ENCODE data around the gene CRYBA2. TPM values are rescaled to one million over a fixed set of nuclear protein-coding genes. Genes with fewer than 3 reads are reported as not detected.

The CRYBA2 gene, protein sequence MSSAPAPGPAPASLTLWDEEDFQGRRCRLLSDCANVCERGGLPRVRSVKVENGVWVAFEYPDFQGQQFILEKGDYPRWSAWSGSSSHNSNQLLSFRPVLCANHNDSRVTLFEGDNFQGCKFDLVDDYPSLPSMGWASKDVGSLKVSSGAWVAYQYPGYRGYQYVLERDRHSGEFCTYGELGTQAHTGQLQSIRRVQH
- total RNA-seq (2014; rRNA removed; shearing (Covaris generic); ENCODE audit: low replicate concordance), result not detected in 2 replicates

DNA sequence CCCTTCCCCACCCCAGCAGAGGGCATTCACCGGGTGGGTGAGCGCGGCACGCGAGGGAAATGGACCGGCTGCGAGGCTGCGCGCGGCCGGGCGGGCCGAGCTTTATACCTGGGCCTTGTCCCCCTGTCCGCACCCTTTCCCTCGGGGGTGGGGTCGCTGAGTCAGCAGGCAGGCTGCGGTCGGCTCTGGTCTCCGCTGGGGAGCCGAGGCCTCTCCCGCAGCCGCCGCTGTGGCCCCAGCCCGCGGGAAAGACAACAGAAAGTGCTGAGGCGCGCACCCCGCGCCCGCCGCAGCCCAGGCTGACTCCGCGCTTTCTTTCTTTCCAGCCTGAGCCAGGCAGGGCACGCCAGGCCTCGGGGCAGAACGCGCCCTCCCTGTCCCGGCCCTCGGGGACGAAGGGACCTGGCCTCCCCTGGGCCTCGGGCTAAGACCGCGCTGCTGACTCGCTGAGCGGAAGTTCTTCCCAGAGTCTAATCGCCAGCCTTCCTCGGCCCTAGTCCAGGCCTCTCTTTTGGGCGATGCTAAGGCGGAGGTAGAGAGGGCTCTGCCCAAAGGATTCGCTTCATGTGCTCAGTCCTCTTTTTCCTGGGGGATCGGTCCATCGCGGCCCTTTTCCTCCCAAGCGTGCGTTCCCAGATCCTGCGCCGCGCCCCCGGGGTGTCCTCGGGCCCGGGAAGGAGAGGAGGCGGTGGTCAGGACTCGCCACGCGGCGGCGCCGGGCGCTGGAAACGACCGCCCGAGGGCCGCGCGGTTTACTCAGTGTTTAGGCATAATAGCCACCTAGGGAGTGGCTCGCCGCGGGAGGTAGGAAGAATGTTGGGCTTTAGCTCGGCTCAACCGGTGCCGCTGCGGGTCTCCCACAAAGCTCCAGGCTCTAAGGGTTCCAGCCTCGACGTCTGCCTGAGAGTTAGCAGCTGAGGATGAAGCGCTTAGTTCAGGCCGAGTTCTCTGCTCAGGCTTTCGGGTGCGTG lies at the start of gene CRYBA2:
TSS of gene CRYBA2 (minus strand) at position 78 of the 971 bp plus-strand sequence. CDS start 246 bp downstream, outside the sequence.
- no peaks in the 10 kb centered on the region for H3K27me3 ChIP-seq (ENCODE audit: low read length)
- H3K4me1 ChIP-seq (ENCODE audit: low read length), result no peaks in the 10 kb centered on the region
- no peaks in the 10 kb centered on the region for H3K9me3 ChIP-seq (ENCODE audit: low read length)
- no peak for DNase-seq
- no peaks in the 10 kb centered on the region for H3K79me2 ChIP-seq (ENCODE audit: low read length)
- no peaks in the 10 kb centered on the region for H4K20me1 ChIP-seq (ENCODE audit: insufficient read depth, low read depth, low read length)
- H3K27ac ChIP-seq (ENCODE audit: low read length), result no peak within 1 kb of the TSS
- H3K9me2 ChIP-seq (replicated peaks; ENCODE audit: insufficient read depth, low read length), result no peaks in the 10 kb centered on the region
- H2AFZ ChIP-seq (ENCODE audit: low read length), result no peak within 1 kb of the TSS
- H3K36me3 ChIP-seq (ENCODE audit: insufficient read depth, low read length), result no peaks in the 10 kb centered on the region
- no peak within 1 kb of the TSS for H3K9ac ChIP-seq (ENCODE audit: low read length)
- no peak within 1 kb of the TSS for H3K4me3 ChIP-seq (ENCODE audit: low read length)
- H3K4me2 ChIP-seq (ENCODE audit: low read depth, low read length, poor library complexity, severe bottlenecking), result no peak within 1 kb of the TSS

DNA sequence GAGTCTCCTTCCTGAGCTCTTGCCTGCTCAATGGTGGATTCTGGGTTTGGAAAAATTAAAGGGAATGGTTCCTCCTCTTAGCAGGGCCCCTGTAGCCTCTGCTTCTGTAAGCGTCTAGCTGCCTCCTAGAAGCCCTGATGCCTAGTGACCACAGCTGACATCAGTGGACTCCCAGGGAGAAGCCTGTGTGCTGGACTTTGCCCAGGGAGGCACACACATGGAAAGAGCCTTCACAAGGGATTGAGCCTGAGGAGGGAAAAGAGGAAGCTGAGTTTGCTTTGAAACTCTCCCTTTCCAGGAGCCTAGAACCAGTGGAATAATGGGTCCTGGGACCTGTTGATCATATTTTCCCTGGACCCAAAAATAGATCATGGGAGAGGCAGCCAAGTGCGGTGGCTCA lies 49.5 kb upstream of the CRYBA2 start:
- Histone ChIP-seq H3K4me3 (ENCODE audit: low read length) (no peak overlapping the region), H3K27ac (ENCODE audit: low read length) (no peak overlapping the region), H3K4me2 (ENCODE audit: low read depth, low read length, poor library complexity, severe bottlenecking) (no peak overlapping the region), H2AFZ (ENCODE audit: low read length) (no peak overlapping the region), H3K36me3 (ENCODE audit: insufficient read depth, low read length) (no peaks in the 10 kb centered on the region), H4K20me1 (ENCODE audit: insufficient read depth, low read depth, low read length) (no peaks in the 10 kb centered on the region), H3K79me2 (ENCODE audit: low read length) (no peaks in the 10 kb centered on the region), H3K9ac (ENCODE audit: low read length) (no peak overlapping the region), H3K27me3 (ENCODE audit: low read length) (no peaks in the 10 kb centered on the region), H3K4me1 (ENCODE audit: low read length) (no peaks in the 10 kb centered on the region), H3K9me2 (replicated peaks; ENCODE audit: insufficient read depth, low read length) (no peaks in the 10 kb centered on the region), H3K9me3 (ENCODE audit: low read length) (no peaks in the 10 kb centered on the region)
- no peak for DNase-seq

DNA sequence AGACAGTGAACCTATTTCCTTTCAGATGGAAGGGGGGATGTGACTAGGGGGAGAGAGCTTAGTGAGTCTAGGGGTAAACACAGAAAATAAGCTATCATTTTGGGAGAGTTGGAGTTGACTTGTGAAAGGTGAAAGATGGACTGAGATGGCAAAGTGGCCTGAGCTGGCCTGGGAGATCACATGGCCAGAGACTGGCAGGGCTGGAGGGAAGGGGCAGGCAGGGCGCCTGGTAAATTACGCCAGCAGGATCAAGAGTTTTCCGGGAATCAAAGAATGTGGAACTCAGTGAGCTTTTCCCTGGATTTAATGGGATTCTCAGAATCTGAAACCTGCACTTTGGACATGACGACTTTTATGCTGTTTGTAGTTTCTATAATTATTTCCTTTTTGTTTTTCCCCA lies 48.9 kb upstream of the CRYBA2 start:
- H3K9me2 ChIP-seq (replicated peaks; ENCODE audit: insufficient read depth, low read length), result no peaks in the 10 kb centered on the region
- no peaks in the 10 kb centered on the region for H3K4me1 ChIP-seq (ENCODE audit: low read length)
- H2AFZ ChIP-seq (ENCODE audit: low read length), result no peak overlapping the region
- H3K9me3 ChIP-seq (ENCODE audit: low read length), result no peaks in the 10 kb centered on the region
- no peaks in the 10 kb centered on the region for H4K20me1 ChIP-seq (ENCODE audit: insufficient read depth, low read depth, low read length)
- H3K4me2 ChIP-seq (ENCODE audit: low read depth, low read length, poor library complexity, severe bottlenecking), result no peak overlapping the region
- no peak overlapping the region for H3K27ac ChIP-seq (ENCODE audit: low read length)
- no peak for DNase-seq
- H3K9ac ChIP-seq (ENCODE audit: low read length), result no peak overlapping the region
- H3K4me3 ChIP-seq (ENCODE audit: low read length), result no peak overlapping the region
- no peaks in the 10 kb centered on the region for H3K36me3 ChIP-seq (ENCODE audit: insufficient read depth, low read length)
- no peaks in the 10 kb centered on the region for H3K27me3 ChIP-seq (ENCODE audit: low read length)
- H3K79me2 ChIP-seq (ENCODE audit: low read length), result no peaks in the 10 kb centered on the region

DNA sequence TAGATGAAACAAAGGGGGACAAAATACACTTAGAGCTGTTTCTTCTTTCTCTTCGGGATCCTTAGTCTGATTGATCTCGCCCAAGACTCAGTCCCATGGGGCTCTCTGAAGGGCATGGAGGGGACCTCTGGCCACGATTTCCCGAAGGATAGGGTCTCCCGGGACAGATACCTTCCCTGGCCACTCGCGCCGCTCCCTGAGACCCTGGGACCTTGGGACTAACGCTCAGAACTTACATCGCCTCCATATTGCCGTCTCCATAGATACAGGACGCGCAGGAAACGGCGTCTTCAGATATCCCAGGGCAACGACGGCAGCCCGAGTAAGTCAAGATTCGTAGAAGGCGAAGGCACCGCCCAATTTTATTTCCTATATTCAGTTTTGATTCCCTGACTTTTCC lies 48.0 kb upstream of the CRYBA2 start, which contains the start of gene CFAP65:
TSS of gene CFAP65 (minus strand) at position 265 of the 400 bp plus-strand sequence. CDS start 2,468 bp downstream, outside the sequence.
- no peak within 1 kb of the TSS for H3K9ac ChIP-seq (ENCODE audit: low read length)
- H3K27ac ChIP-seq (ENCODE audit: low read length), result no peak within 1 kb of the TSS
- H3K79me2 ChIP-seq (ENCODE audit: low read length), result no peaks in the 10 kb centered on the region
- no peaks in the 10 kb centered on the region for H3K36me3 ChIP-seq (ENCODE audit: insufficient read depth, low read length)
- H2AFZ ChIP-seq (ENCODE audit: low read length), result no peak within 1 kb of the TSS
- H3K27me3 ChIP-seq (ENCODE audit: low read length), result no peaks in the 10 kb centered on the region
- H3K9me3 ChIP-seq (ENCODE audit: low read length), result no peaks in the 10 kb centered on the region
- H3K4me1 ChIP-seq (ENCODE audit: low read length), result no peaks in the 10 kb centered on the region
- H3K9me2 ChIP-seq (replicated peaks; ENCODE audit: insufficient read depth, low read length), result no peaks in the 10 kb centered on the region
- no peaks in the 10 kb centered on the region for H4K20me1 ChIP-seq (ENCODE audit: insufficient read depth, low read depth, low read length)
- no peak within 1 kb of the TSS for H3K4me3 ChIP-seq (ENCODE audit: low read length)
- DNase-seq, result no peak
- no peak within 1 kb of the TSS for H3K4me2 ChIP-seq (ENCODE audit: low read depth, low read length, poor library complexity, severe bottlenecking)

DNA sequence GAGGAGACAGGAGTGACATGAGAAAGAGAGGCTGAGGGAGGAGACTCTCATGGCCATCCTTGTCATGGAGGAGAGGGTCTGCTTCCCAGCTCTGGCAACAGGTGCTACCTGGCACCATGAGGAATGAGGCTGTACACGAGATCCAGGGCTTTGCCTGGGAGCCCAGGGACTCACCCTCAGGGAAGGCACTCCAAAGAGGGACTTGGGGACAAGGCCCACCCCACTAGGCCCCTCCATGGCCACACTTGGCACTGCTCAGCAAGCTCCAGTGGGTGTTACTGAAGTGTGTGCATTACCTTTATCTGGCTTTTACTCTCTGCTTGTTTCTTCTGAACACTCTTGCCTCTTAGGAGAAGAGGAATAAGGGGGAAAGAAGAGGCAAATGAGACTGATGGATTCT lies 45.4 kb upstream of the CRYBA2 start:
- Histone ChIP-seq H3K9ac (ENCODE audit: low read length) (no peak overlapping the region), H2AFZ (ENCODE audit: low read length) (no peak overlapping the region), H4K20me1 (ENCODE audit: insufficient read depth, low read depth, low read length) (no peaks in the 10 kb centered on the region), H3K4me1 (ENCODE audit: low read length) (no peaks in the 10 kb centered on the region), H3K9me3 (ENCODE audit: low read length) (no peaks in the 10 kb centered on the region), H3K4me3 (ENCODE audit: low read length) (no peak overlapping the region), H3K4me2 (ENCODE audit: low read depth, low read length, poor library complexity, severe bottlenecking) (no peak overlapping the region), H3K79me2 (ENCODE audit: low read length) (no peaks in the 10 kb centered on the region), H3K36me3 (ENCODE audit: insufficient read depth, low read length) (no peaks in the 10 kb centered on the region), H3K27ac (ENCODE audit: low read length) (no peak overlapping the region), H3K9me2 (replicated peaks; ENCODE audit: insufficient read depth, low read length) (no peaks in the 10 kb centered on the region), H3K27me3 (ENCODE audit: low read length) (no peaks in the 10 kb centered on the region)
- DNase-seq, result no peak

DNA sequence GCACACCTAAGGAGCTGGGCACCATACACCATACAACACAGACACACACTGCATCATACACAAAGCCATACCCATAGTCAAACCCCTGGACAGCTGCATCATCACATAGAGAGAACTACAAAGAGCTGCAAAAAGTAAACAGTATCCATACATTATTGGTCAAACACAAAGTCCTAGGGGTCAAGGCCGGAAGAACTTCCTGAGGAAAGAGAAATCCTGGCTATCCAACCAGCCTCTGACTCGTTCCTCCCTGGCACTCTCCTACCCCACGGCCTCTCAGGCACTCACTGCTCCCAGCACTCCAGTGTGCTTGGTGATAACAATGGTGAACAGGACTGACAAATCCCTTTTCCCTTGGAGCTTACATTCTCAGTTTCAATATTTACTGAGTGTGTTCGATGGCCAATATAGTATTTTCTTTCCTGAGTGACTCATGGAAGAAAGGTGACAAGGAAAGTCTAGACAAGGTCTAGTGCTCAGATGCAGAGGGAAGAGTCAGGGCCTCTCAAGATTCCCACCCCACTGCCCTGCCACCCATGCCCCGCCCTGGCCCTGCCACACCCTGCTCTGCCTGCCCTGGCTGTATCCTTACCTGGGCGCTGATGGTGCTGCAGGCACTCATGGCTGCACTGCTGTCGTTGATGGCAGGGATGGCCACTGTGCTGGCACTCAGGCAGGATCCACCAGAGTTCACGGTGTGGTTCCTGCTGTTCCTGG lies 44.7 kb upstream of the CRYBA2 start:
- no peaks in the 10 kb centered on the region for H4K20me1 ChIP-seq (ENCODE audit: insufficient read depth, low read depth, low read length)
- no peaks in the 10 kb centered on the region for H3K79me2 ChIP-seq (ENCODE audit: low read length)
- no peaks in the 10 kb centered on the region for H3K9me2 ChIP-seq (replicated peaks; ENCODE audit: insufficient read depth, low read length)
- no peaks in the 10 kb centered on the region for H3K9me3 ChIP-seq (ENCODE audit: low read length)
- H2AFZ ChIP-seq (ENCODE audit: low read length), result no peak overlapping the region
- no peaks in the 10 kb centered on the region for H3K4me1 ChIP-seq (ENCODE audit: low read length)
- no peaks in the 10 kb centered on the region for H3K36me3 ChIP-seq (ENCODE audit: insufficient read depth, low read length)
- H3K4me2 ChIP-seq (ENCODE audit: low read depth, low read length, poor library complexity, severe bottlenecking), result no peak overlapping the region
- no peak overlapping the region for H3K9ac ChIP-seq (ENCODE audit: low read length)
- H3K4me3 ChIP-seq (ENCODE audit: low read length), result no peak overlapping the region
- no peaks in the 10 kb centered on the region for H3K27me3 ChIP-seq (ENCODE audit: low read length)
- no peak overlapping the region for H3K27ac ChIP-seq (ENCODE audit: low read length)
- no peak for DNase-seq

DNA sequence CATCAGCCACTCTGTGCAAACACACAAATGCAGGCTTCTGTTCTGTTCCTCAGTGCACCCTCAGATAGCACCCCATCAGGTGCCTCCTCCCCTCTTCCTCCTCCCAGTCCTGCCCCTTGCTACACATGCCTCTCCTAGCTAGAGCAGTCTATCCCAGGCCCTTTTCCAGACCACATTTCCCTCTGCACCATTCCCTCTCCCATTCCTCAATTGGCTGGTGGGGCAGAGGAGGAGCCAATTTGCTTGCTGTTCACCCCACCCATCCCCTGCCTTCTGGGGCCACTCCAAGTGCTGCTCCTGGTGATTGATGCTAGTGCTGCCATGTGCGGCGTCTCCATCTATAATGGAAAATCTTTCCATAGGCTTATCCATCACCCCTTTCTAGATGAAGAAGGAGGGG lies 42.7 kb upstream of the CRYBA2 start:
- Histone ChIP-seq H3K4me3 (ENCODE audit: low read length) (no peak overlapping the region), H3K9me2 (replicated peaks; ENCODE audit: insufficient read depth, low read length) (no peaks in the 10 kb centered on the region), H3K27ac (ENCODE audit: low read length) (no peak overlapping the region), H3K4me2 (ENCODE audit: low read depth, low read length, poor library complexity, severe bottlenecking) (no peak overlapping the region), H3K4me1 (ENCODE audit: low read length) (no peaks in the 10 kb centered on the region), H3K27me3 (ENCODE audit: low read length) (no peaks in the 10 kb centered on the region), H4K20me1 (ENCODE audit: insufficient read depth, low read depth, low read length) (no peaks in the 10 kb centered on the region), H3K36me3 (ENCODE audit: insufficient read depth, low read length) (no peaks in the 10 kb centered on the region), H2AFZ (ENCODE audit: low read length) (no peak overlapping the region), H3K9me3 (ENCODE audit: low read length) (no peaks in the 10 kb centered on the region), H3K9ac (ENCODE audit: low read length) (no peak overlapping the region), H3K79me2 (ENCODE audit: low read length) (no peaks in the 10 kb centered on the region)
- DNase-seq, result no peak

DNA sequence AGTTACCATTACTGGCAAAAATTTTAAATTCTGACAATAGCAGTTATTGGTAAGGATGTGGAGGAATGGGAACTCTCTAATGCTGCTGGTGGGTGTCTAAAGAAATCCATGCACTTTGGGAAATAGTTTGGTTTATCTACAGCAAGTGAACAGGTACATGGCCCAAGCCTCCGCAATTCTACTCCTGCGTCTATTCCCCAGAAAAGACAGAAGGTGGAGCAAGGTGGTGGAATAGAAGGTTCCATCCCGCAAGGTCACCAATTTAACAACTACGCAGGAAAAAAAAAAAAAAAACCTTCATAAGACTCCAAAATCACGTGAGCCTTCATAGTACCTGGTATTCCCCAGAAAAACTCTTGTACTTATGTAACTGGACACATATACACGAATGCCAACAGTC lies 41.6 kb upstream of the CRYBA2 start:
- Histone ChIP-seq H3K9me3 (ENCODE audit: low read length) (no peaks in the 10 kb centered on the region), H3K4me3 (ENCODE audit: low read length) (no peak overlapping the region), H3K27ac (ENCODE audit: low read length) (no peak overlapping the region), H3K27me3 (ENCODE audit: low read length) (no peaks in the 10 kb centered on the region), H3K9me2 (replicated peaks; ENCODE audit: insufficient read depth, low read length) (no peaks in the 10 kb centered on the region), H3K9ac (ENCODE audit: low read length) (no peak overlapping the region), H3K79me2 (ENCODE audit: low read length) (no peaks in the 10 kb centered on the region), H4K20me1 (ENCODE audit: insufficient read depth, low read depth, low read length) (no peaks in the 10 kb centered on the region), H3K36me3 (ENCODE audit: insufficient read depth, low read length) (no peaks in the 10 kb centered on the region), H3K4me2 (ENCODE audit: low read depth, low read length, poor library complexity, severe bottlenecking) (no peak overlapping the region), H3K4me1 (ENCODE audit: low read length) (no peaks in the 10 kb centered on the region), H2AFZ (ENCODE audit: low read length) (no peak overlapping the region)
- DNase-seq, result no peak

All from Karpas-422 (cell line).